Heart left ventricle (tissue), 13 donors: ENCODE measurements around the gene RBMS3.

Source experiments
- POLR2A ChIP-seq, 2 donors: fragments of 450-650 bp; IDR thresholded peaks; one replicate each; pipeline ENCODE4 v1.6.1; 2017; ENCODE audit warnings: antibody characterized with exemption in 2 of 2, mild to moderate bottlenecking in 2 of 2, moderate library complexity in 2 of 2
- TF ChIP-seq, protein P1 (sequence below), 12 donors: fragments of 200-600 bp; sonication (generic) in 4 of 12; IDR thresholded peaks; one replicate each; pipeline versions ENCODE4 v1.5.0 to v1.8.0; 2018 to 2022; ENCODE audit warnings: antibody characterized with exemption in 12 of 12, mild to moderate bottlenecking in 5 of 12
- donor health status: ischemic (EF 13 %, LVEDD 7.1; RV severe dilation, severe dysfunction).
- donor health status: DM: no; HTN: yes; CAD: no.
- donor health status: DM: no; HTN: no; CAD: no.
- donor health status: ischemic (EF 25% LVEDD 6.9; RV normal size, moderate dysfunction).
- donor health status: ischemic (EF 25% LVEDD 5.7; RV mildly dilated, moderate dysfunction).
- donor health status: ischemic (EF 35%, LVEDD 5.7; RV mildly dilated, moderate dysfunction).
- donor health status: nonischemic (EF 11% LVEDD 7.7; RV severe dilation, severe dysfunction).
- donor health status: DM: yes; HTN: yes; CAD: no.
- donor health status: PGD.
- donor health status: ischemic (EF 29% LVEDD 5.4; RV normal size, mild dysfunction).
- donor health status: nonischemic (EF 23%, LVEDD 6.1; RV moderate dilation, normal function).

DNA sequence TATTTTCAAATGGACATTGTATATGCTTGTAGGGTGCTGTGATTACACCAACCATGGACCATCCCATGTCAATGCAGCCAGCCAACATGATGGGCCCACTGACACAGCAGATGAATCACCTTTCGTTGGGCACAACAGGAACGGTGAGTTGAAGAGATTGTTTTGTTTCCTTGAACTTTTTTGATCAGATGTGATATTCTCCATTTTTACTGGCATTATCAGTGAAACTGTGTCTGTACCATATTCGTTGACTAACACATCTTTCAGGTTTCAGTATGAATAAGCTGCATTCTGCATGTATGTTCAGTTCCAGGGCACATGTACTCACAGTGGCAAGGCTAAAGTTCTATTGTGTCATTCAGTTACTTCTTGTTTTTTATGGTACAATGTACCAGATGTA is 655.2 kb downstream of the RBMS3 start:
- TF ChIP-seq, protein P1, sequence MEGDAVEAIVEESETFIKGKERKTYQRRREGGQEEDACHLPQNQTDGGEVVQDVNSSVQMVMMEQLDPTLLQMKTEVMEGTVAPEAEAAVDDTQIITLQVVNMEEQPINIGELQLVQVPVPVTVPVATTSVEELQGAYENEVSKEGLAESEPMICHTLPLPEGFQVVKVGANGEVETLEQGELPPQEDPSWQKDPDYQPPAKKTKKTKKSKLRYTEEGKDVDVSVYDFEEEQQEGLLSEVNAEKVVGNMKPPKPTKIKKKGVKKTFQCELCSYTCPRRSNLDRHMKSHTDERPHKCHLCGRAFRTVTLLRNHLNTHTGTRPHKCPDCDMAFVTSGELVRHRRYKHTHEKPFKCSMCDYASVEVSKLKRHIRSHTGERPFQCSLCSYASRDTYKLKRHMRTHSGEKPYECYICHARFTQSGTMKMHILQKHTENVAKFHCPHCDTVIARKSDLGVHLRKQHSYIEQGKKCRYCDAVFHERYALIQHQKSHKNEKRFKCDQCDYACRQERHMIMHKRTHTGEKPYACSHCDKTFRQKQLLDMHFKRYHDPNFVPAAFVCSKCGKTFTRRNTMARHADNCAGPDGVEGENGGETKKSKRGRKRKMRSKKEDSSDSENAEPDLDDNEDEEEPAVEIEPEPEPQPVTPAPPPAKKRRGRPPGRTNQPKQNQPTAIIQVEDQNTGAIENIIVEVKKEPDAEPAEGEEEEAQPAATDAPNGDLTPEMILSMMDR (IDR thresholded peaks at IDR 0.05): no peak
- no peak for TF ChIP-seq POLR2A (IDR thresholded peaks at IDR 0.05)
